ENCODE data around the gene PPARG. TPM values are rescaled to one million over a fixed set of nuclear protein-coding genes. Genes with fewer than 3 reads are reported as not detected.

PPARG gene
- total and polyA plus RNA-seq, 9 donors, result 2.0 to 7.5 (median 3.5) TPM

DNA sequence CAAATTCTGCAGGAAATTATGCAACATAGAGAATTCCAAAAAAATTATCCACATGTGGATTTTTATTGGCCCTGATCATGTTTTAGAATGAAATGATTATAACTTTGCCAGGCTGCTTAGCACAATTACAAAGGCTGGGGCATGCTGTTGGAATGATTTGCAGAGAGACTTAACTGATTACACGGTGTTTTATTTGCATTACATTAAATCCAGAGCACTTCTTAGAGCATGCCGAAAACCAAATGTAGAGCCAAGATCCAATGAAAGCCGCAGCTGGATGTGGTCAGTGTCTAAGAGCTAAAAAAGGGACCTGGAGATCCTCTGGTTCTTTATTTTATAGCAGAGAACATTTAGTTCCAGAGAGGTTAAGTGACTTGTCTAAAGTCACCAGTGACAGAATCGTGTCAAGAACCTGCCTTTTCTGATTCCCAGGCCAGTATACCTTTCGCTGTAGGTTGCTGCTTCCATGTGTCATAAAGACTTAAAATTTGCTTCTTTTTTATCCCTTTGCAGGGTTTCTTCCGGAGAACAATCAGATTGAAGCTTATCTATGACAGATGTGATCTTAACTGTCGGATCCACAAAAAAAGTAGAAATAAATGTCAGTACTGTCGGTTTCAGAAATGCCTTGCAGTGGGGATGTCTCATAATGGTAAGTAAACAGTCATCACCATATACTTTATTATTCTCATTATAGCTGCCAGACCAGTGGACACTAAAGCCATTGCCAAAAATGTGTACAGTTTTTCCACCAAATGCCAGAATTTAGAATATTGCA lies 103.4 kb downstream of the PPARG start:
- H3K27me3 ChIP-seq (ENCODE audit: control insufficient read depth, insufficient read depth, low read length), result peaks cover 11% of the 10 kb centered on the region
- peak; percentile 83 for DNase-seq
- H3K9me3 ChIP-seq (replicated peaks; ENCODE audit: control insufficient read depth, low read depth, low read length), result no peaks in the 10 kb centered on the region
- 58% methylated on average over 3 of the region's 8 CpGs for WGBS (ENCODE audit: insufficient coverage)
- H3K27ac ChIP-seq (ENCODE audit: low read length), result no peak overlapping the region
- no peak overlapping the region for H3K4me3 ChIP-seq (ENCODE audit: low read length)
- H3K36me3 ChIP-seq (ENCODE audit: control insufficient read depth, insufficient read depth, low read length), result no peaks in the 10 kb centered on the region
- peaks cover 2% of the 10 kb centered on the region for H3K4me1 ChIP-seq (ENCODE audit: control insufficient read depth, insufficient read depth, low read length)

DNA sequence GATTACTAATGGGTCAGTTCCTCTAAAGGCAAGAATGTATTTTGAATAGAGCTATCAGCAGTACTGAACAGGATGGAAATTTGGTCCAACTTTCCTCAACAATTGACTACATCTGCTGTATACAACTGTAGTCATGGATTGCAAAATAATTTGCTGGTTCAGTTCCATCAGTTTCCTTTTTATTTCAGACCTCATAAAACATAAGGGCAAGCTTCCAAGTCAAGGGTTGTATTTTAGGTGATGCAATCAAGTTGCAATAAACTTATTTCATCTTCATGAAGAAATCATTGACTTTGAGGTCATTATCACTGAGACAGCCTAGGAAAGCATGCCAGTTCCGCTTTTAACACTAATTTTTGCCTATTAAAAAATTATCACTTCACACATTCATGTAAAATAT lies 105.0 kb downstream of the PPARG start:
- DNase-seq, result peak; percentile 95
- Histone ChIP-seq H3K27me3 (ENCODE audit: control insufficient read depth, insufficient read depth, low read length) (peaks cover 14% of the 10 kb centered on the region), H3K27ac (ENCODE audit: low read length) (no peak overlapping the region), H3K4me3 (ENCODE audit: low read length) (no peak overlapping the region), H3K9me3 (replicated peaks; ENCODE audit: control insufficient read depth, low read depth, low read length) (no peaks in the 10 kb centered on the region), H3K36me3 (ENCODE audit: control insufficient read depth, insufficient read depth, low read length) (no peaks in the 10 kb centered on the region), H3K4me1 (ENCODE audit: control insufficient read depth, insufficient read depth, low read length) (peaks cover 2% of the 10 kb centered on the region)
- WGBS (ENCODE audit: insufficient coverage), result no CpG with 5 or more reads among the region's 1 CpG

DNA sequence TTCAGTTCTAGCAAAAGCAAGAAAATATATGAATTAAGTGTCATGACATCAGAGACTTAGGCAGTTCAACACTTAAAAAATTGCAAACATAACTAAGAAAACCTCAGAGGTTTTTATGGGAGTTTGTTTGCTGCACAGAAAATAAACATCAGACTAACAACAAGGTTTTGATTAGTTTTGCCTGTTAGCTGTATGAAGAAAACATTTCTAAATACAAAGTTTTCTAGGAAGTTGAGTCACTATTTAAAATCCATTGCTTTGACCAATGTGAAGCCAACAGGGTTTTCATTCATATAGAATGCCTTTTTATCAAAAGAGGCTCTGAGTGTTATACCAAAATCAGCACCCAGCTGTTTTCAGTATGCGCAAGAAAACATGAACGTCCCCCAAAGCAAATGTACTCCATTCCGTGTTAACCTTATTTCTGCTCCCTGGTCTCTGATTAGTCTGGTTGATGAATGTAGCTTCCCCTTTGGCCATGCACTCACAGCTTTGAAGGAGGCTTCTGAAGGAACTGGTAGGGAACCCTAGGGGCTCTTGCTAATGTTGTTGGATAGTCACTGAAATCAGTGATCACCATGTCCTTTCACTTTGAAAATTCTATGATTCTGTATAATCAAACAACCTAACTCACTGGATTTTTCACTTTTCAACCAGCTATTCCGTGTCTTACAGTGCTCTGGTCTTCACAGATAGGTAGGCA lies 105.8 kb downstream of the PPARG start:
- Histone ChIP-seq H3K4me1 (ENCODE audit: control insufficient read depth, insufficient read depth, low read length) (peaks cover 2% of the 10 kb centered on the region), H3K27ac (ENCODE audit: low read length) (no peak overlapping the region), H3K27me3 (ENCODE audit: control insufficient read depth, insufficient read depth, low read length) (peaks cover 15% of the 10 kb centered on the region), H3K9me3 (replicated peaks; ENCODE audit: control insufficient read depth, low read depth, low read length) (no peaks in the 10 kb centered on the region), H3K36me3 (ENCODE audit: control insufficient read depth, insufficient read depth, low read length) (no peaks in the 10 kb centered on the region), H3K4me3 (ENCODE audit: low read length) (no peak overlapping the region)
- no CpG with 5 or more reads among the region's 4 CpGs for WGBS (ENCODE audit: insufficient coverage)
- DNase-seq, result no peak

DNA sequence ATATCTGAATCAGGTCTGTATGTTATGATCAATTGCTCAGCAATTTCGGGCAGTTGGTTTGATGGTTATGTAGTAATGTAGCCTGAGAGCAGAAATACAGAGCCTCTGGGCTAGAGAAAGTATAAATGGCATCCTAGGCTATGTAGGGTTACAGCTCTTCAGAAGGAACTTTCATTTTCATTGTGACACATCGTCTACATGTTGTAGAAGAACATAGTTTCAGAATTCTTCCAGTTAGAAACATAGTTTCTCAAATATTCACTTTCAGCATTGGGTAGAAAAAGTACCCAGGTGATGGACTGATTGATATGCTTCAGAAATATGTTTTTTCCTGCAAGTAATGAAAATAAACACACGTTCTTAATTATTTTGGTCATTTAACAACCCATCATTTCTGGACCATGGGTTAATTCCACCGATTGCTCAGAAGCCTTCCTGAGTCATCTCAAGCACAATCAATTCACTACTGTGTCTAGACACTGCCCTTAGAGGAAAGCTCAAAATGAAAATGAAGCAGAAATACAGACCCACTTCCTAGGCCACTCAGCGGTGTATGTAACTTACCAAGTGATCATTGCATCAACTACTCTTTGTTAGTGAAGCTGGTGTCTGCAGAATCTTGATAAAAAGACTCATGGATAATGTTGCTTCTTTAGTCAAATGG lies 106.6 kb downstream of the PPARG start:
- Histone ChIP-seq H3K4me1 (ENCODE audit: control insufficient read depth, insufficient read depth, low read length) (peaks cover 2% of the 10 kb centered on the region), H3K4me3 (ENCODE audit: low read length) (no peak overlapping the region), H3K9me3 (replicated peaks; ENCODE audit: control insufficient read depth, low read depth, low read length) (no peaks in the 10 kb centered on the region), H3K36me3 (ENCODE audit: control insufficient read depth, insufficient read depth, low read length) (no peaks in the 10 kb centered on the region), H3K27ac (ENCODE audit: low read length) (no peak overlapping the region), H3K27me3 (ENCODE audit: control insufficient read depth, insufficient read depth, low read length) (peaks cover 14% of the 10 kb centered on the region)
- no peak for DNase-seq
- WGBS (ENCODE audit: insufficient coverage), result 89% methylated on average over 3 of the region's 5 CpGs

DNA sequence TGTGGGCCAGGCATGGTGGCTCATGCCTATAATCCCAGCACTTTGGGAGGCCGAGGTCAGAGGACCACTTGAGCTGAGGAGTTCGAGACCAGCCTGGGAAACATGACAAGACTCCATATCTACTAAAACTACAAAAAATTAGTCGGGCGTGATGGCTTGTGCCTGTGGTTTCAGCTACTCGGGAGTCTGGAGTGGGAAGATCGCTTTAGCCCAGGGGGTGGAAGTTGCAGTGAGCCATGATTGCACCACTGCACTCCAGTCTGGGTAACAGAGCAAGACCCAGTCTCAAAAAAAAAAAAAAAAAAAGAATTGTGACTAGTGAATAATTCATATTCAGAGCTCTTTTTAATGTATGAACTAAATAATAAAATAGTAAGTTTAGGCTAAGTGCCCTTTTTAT lies 107.6 kb downstream of the PPARG start:
- no CpG with 5 or more reads among the region's 6 CpGs for WGBS (ENCODE audit: insufficient coverage)
- no peak overlapping the region for H3K4me3 ChIP-seq (ENCODE audit: low read length)
- H3K27me3 ChIP-seq (ENCODE audit: control insufficient read depth, insufficient read depth, low read length), result peaks cover 13% of the 10 kb centered on the region
- H3K4me1 ChIP-seq (ENCODE audit: control insufficient read depth, insufficient read depth, low read length), result peaks cover 2% of the 10 kb centered on the region
- no peak for DNase-seq
- no peaks in the 10 kb centered on the region for H3K9me3 ChIP-seq (replicated peaks; ENCODE audit: control insufficient read depth, low read depth, low read length)
- H3K36me3 ChIP-seq (ENCODE audit: control insufficient read depth, insufficient read depth, low read length), result no peaks in the 10 kb centered on the region
- no peak overlapping the region for H3K27ac ChIP-seq (ENCODE audit: low read length)

DNA sequence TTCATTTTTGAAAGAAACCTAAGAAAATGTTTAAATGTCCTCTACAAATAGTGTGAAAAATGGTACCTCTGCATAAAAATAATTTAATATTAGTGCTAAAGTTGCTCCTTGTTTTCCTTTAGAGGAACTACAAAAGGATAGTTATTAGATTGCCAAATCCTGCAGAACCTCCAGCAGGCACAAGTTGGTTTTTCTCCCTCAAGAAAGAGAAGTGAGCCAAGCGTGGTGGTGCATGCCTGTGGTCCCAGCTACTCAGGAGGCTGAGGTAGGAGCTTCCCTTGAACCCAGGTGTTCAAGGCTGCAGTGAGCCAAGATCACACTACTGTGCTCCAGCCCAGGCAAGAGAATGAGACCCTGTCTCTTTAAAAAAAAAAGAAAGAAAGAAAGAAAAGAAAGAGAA lies 110.4 kb downstream of the PPARG start:
- no peak overlapping the region for H3K27ac ChIP-seq (ENCODE audit: low read length)
- H3K27me3 ChIP-seq (ENCODE audit: control insufficient read depth, insufficient read depth, low read length), result peaks cover 15% of the 10 kb centered on the region
- DNase-seq, result no peak
- H3K4me1 ChIP-seq (ENCODE audit: control insufficient read depth, insufficient read depth, low read length), result no peaks in the 10 kb centered on the region
- no peaks in the 10 kb centered on the region for H3K9me3 ChIP-seq (replicated peaks; ENCODE audit: control insufficient read depth, low read depth, low read length)
- WGBS (ENCODE audit: insufficient coverage), result no CpG with 5 or more reads among the region's 1 CpG
- H3K4me3 ChIP-seq (ENCODE audit: low read length), result no peak overlapping the region
- no peaks in the 10 kb centered on the region for H3K36me3 ChIP-seq (ENCODE audit: control insufficient read depth, insufficient read depth, low read length)

DNA sequence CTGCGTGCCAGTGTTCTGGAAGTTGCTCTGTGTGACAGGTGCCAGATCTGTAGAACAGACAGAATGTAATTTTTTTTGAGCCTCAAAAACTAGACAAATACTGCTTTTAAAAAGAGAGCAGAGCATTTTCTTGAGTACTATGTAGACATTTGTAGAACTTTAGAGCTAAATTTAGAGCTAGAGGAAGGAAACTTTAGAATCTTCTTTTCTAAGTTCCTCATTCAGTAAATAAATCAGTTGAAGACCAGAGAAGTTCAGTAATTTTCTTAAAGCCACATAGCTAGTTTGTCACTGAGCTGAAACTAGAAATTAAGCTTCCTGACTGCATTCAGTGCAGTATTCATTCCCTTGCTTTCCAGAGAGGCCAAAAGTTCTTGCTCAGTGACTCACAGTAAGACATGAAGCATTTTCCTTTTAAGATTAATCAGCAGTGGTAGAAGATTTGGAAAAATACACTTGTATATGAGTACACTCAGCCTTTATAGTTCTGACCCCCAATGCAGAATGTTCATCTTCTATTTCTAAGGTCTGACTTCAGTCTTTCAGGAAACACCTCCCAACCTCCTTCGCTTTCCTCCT lies 111.8 kb downstream of the PPARG start:
- H3K27me3 ChIP-seq (ENCODE audit: control insufficient read depth, insufficient read depth, low read length), result peaks cover 12% of the 10 kb centered on the region
- no peak overlapping the region for H3K27ac ChIP-seq (ENCODE audit: low read length)
- no peaks in the 10 kb centered on the region for H3K9me3 ChIP-seq (replicated peaks; ENCODE audit: control insufficient read depth, low read depth, low read length)
- H3K4me1 ChIP-seq (ENCODE audit: control insufficient read depth, insufficient read depth, low read length), result no peaks in the 10 kb centered on the region
- H3K4me3 ChIP-seq (ENCODE audit: low read length), result no peak overlapping the region
- WGBS (ENCODE audit: insufficient coverage), result no CpG with 5 or more reads among the region's 2 CpGs
- no peak for DNase-seq
- no peaks in the 10 kb centered on the region for H3K36me3 ChIP-seq (ENCODE audit: control insufficient read depth, insufficient read depth, low read length)

DNA sequence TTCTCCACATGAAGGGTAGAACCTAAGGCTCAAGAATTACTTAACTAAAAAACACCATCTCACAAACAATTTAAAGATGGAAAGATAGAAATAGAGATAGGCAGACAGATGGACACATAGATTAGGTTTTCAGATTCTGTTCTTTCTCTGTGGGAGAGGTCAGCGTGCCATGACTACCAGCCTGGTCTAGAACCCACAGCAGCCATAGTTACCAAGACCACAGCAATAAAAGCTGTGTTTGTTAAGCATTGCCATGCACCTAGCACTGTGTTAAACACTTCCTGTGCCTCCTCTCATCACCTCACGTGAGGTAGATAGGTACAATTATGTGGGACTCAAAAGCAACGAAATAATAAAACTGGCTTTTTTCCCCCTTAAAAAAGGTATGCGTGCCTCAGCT lies 112.3 kb downstream of the PPARG start:
- DNase-seq, result no peak
- no CpG with 5 or more reads among the region's 4 CpGs for WGBS (ENCODE audit: insufficient coverage)
- Histone ChIP-seq H3K27me3 (ENCODE audit: control insufficient read depth, insufficient read depth, low read length) (peaks cover 12% of the 10 kb centered on the region), H3K4me3 (ENCODE audit: low read length) (no peak overlapping the region), H3K9me3 (replicated peaks; ENCODE audit: control insufficient read depth, low read depth, low read length) (no peaks in the 10 kb centered on the region), H3K36me3 (ENCODE audit: control insufficient read depth, insufficient read depth, low read length) (no peaks in the 10 kb centered on the region), H3K4me1 (ENCODE audit: control insufficient read depth, insufficient read depth, low read length) (no peaks in the 10 kb centered on the region), H3K27ac (ENCODE audit: low read length) (no peak overlapping the region)

DNA sequence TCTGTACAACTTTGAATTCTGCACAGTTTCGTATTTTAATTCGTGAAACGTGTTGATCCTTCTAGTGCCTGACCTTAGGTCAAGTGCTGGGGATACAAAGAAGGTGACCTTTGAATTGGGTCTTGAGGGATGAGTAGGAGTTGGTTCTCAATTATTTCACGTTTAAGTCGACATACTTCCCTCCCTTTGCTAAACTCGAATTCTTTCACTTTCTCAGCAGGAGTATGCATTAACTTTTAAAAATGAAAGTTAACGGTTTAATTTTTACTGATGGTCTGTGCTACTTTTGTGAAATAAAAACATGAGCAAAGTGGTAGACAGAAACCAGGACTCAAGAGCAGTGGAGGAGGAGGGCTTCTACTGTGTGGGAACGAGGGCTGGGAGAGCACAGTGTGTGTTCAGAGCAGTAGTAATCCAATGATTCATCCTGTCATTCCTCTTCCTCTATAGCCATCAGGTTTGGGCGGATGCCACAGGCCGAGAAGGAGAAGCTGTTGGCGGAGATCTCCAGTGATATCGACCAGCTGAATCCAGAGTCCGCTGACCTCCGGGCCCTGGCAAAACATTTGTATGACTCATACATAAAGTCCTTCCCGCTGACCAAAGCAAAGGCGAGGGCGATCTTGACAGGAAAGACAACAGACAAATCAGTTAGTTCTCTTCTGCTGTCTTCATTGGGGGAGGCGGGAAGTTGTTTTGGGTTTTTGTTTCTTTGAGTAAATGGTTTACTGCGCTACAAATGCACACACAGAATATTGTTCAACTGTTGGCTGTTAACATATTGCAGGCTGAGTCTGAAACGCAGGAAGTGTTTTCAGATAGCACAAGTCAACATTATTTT lies 116.8 kb downstream of the PPARG start:
- DNase-seq, result peak; percentile 62
- 72% methylated on average over 6 of the region's 20 CpGs for WGBS (ENCODE audit: insufficient coverage)
- no peak overlapping the region for H3K4me3 ChIP-seq (ENCODE audit: low read length)
- peaks cover 4% of the 10 kb centered on the region for H3K27me3 ChIP-seq (ENCODE audit: control insufficient read depth, insufficient read depth, low read length)
- H3K27ac ChIP-seq (ENCODE audit: low read length), result peak overlapping the region; percentile 51
- no peaks in the 10 kb centered on the region for H3K36me3 ChIP-seq (ENCODE audit: control insufficient read depth, insufficient read depth, low read length)
- no peaks in the 10 kb centered on the region for H3K4me1 ChIP-seq (ENCODE audit: control insufficient read depth, insufficient read depth, low read length)
- no peaks in the 10 kb centered on the region for H3K9me3 ChIP-seq (replicated peaks; ENCODE audit: control insufficient read depth, low read depth, low read length)
